ENCODE measurements around the gene RTKN2. TPM values are rescaled to one million over a fixed set of nuclear protein-coding genes. Genes with fewer than 3 reads are reported as not detected.

Gene RTKN2
- total and polyA plus RNA-seq, 2 of the 4 experiments (the other 2 are of a cell fraction) = 0.75 to 0.90 TPM

DNA sequence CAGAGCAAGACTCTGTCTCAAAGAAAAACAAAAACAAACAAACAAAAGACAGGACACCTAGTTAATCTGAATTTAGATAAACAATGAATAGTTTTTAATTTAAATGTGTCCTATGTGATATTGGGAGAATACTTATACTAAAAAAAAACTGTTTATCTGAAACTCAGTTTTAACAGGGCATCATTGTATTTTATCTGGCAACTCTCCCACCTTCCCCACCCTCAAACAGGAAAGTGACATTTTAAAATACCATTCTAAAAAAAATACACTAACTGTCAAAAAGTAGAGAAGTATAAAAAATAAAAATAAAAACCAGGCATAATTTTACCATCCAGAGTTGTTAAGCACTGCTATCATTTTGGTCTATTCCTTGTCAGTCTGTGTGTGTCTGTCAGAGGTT, 119.0 kb downstream of the RTKN2 start:
- ChIA-PET POLR2A (ENCODE audit: unreplicated experiment) (no interaction called here), CTCF (no interaction called here)
- Histone ChIP-seq H2BK20ac (ENCODE audit: low read depth, low read length) (no peak overlapping the region), H3K4me3 (ENCODE audit: insufficient read depth, low read depth, low read length) (no peak overlapping the region), H3K14ac (replicated peaks; ENCODE audit: low read depth, low read length) (no peak overlapping the region), H2BK5ac (ENCODE audit: low read depth, low read length, poor library complexity, severe bottlenecking) (no peak overlapping the region), H2BK120ac (ENCODE audit: low read depth, low read length) (no peak overlapping the region), H3K9me1 (ENCODE audit: insufficient read depth, low read length) (no peaks in the 10 kb centered on the region), H3K18ac (ENCODE audit: low read depth, low read length) (no peak overlapping the region), H2AK9ac (replicated peaks; ENCODE audit: low read depth, low read length, poor library complexity) (no peak overlapping the region), H4K5ac (ENCODE audit: low read depth, low read length) (no peak overlapping the region), H3K9ac (ENCODE audit: low read depth, low read length) (no peak overlapping the region), H3K23ac (ENCODE audit: low read depth, low read length) (no peak overlapping the region), H4K20me1 (ENCODE audit: insufficient read depth, low read length) (no peaks in the 10 kb centered on the region), H3K27ac (ENCODE audit: insufficient read depth, low read length) (no peak overlapping the region; the same call in 1 of the 2 replicates), H2BK15ac (ENCODE audit: low read depth, low read length) (no peak overlapping the region), H3K79me1 (ENCODE audit: low read depth in 1 of 2, low read length in 2 of 2) (no peaks in the 10 kb centered on the region), H3K4me2 (ENCODE audit: low read depth, low read length) (no peak overlapping the region), H4K91ac (ENCODE audit: insufficient read depth, low read depth, low read length) (no peak overlapping the region), H4K8ac (ENCODE audit: low read depth in 2 of 2, low read length in 2 of 2) (no peak overlapping the region), H3K36me3 (ENCODE audit: control insufficient read depth, insufficient read depth, low read length) (no peaks in the 10 kb centered on the region), H3K56ac (ENCODE audit: extremely low read depth, insufficient read depth, low read length) (no peak overlapping the region), H2AFZ (replicated peaks; ENCODE audit: low read length, poor library complexity) (no peak overlapping the region), H3K4me1 (ENCODE audit: control insufficient read depth, insufficient read depth, low read length) (peaks cover 7% of the 10 kb centered on the region), H3K9me3 (ENCODE audit: control insufficient read depth, insufficient read depth, low read length) (peaks cover 2% of the 10 kb centered on the region; the same call in 1 of the 2 replicates), H3K4ac (ENCODE audit: low read depth, low read length) (no peak overlapping the region; the same call in 1 of the 2 replicates), H2AK5ac (ENCODE audit: low read depth, low read length) (no peak overlapping the region), H3K27me3 (ENCODE audit: control insufficient read depth, insufficient read depth, low read length) (no peaks in the 10 kb centered on the region)
- DNase-seq (no peak), ATAC-seq (ENCODE audit: low read depth) (no peak)
- BruUV-seq (replicated peaks) = no TSS peak
- no peak for TF ChIP-seq RFX5 (IDR thresholded peaks at IDR 0.05; ENCODE audit: low read depth, low read length)
- in situ Hi-C loops (cut with MboI; ENCODE audit: low sequenced_read_pairs) (no loop called here), intact Hi-C loops (cut with micrococcal nuclease) (loop anchor here (1.0 kb wide), 1 partner anchor 9 kb away; no protein-coding TSS in a partner anchor), dilution Hi-C loops (cut with HindIII; ENCODE audit: low sequenced_read_pairs, unreplicated experiment) (no loop called here)

Measured in IMR-90 (cell line).